WI38 (cell line): ENCODE measurements around the gene CKB.

ENCODE experiments used
- H3K4me3 ChIP-seq: 2 replicates; pipeline ENCODE4 v1.5.1; 2011; ENCODE audit warnings: low read depth, mild to moderate bottlenecking, control low read depth, low read length
- TF ChIP-seq, protein P1 (sequence below): IDR thresholded peaks from 2 replicates; pipeline ENCODE4 v1.5.1; 2012; ENCODE audit warnings: low read depth, mild to moderate bottlenecking, control low read depth, low read length

Gene CKB

GRCh38 chr14:103522649-103523574, at the start of gene CKB:
Gene CKB, minus strand, starts transcription at chr14:103522830. Its CDS starts 337 bp downstream, at chr14:103522493.
- peak within 1 kb of the TSS; percentile 53 for H3K4me3 ChIP-seq

GRCh38 chr14:103569408-103569807, 46.8 kb upstream of the CKB start:
- H3K4me3 ChIP-seq, result no peak overlapping the region

More at GRCh38 chr14:103522649-103523574, at the start of gene CKB:
- TF ChIP-seq, protein P1, sequence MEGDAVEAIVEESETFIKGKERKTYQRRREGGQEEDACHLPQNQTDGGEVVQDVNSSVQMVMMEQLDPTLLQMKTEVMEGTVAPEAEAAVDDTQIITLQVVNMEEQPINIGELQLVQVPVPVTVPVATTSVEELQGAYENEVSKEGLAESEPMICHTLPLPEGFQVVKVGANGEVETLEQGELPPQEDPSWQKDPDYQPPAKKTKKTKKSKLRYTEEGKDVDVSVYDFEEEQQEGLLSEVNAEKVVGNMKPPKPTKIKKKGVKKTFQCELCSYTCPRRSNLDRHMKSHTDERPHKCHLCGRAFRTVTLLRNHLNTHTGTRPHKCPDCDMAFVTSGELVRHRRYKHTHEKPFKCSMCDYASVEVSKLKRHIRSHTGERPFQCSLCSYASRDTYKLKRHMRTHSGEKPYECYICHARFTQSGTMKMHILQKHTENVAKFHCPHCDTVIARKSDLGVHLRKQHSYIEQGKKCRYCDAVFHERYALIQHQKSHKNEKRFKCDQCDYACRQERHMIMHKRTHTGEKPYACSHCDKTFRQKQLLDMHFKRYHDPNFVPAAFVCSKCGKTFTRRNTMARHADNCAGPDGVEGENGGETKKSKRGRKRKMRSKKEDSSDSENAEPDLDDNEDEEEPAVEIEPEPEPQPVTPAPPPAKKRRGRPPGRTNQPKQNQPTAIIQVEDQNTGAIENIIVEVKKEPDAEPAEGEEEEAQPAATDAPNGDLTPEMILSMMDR, result no peak

DNA sequence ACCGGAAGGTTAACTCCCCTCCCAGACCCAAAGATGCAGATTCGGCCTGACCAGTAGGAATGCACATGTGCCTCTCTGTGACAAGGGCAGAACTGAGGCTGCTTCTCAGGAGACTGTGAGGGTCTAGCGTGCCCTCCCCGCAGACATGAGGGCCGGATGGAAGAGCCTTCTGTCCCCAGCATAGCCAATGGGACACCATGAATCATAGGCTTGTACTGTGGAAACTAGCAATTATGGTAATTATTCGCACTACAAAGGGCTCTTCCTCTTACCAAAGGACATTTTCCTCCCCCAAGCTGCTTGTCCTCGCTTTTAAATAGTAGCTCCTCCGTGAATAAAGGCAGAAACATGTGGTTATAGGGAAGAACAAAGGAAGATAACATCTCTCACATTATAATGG, 46.3 kb upstream of the CKB start:
- no peak overlapping the region for H3K4me3 ChIP-seq
- TF ChIP-seq, protein P1, result no peak

More at GRCh38 chr14:103569408-103569807, 46.8 kb upstream of the CKB start:
- TF ChIP-seq, protein P1, result no peak

DNA sequence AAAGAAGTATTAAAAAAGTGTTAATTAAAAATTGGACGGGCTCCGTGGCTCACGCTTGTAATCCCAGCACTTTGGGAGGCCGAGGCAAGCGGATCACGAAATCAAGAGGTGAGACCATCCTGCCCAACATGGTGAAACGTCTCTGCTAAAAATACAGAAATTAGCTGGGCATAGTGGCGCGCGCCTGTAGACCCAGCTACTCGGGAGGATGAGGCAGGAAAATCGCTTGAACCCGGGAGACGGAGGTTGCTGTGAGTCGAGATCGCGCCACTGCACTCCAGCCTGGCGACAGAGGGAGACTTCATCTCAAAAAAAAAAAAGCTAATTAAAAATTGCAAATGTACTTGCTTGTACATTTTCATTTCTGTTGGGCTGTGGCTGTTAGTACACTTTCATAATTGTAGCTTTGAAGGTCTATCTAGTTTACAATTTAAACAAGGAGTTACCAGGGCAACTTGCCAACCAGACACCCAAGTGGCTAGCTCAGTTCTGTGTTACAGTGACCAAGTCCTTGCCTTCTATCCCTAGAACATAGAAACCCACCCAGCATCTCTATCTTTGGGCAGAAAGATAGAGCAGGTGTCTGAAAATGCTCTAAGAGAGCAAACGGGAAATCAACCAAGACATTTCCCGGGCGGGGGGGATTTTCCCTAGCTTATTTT, 41.3 kb upstream of the CKB start:
- peak overlapping the region; percentile 94 for H3K4me3 ChIP-seq
- TF ChIP-seq, protein P1, result no peak

- TF ChIP-seq, protein P1, result no peak
- peak overlapping the region; percentile 94 for H3K4me3 ChIP-seq
Measured at GRCh38 chr14:103563226-103563620, 40.6 kb upstream of the CKB start.

GRCh38 chr14:103562429-103563225, 40.0 kb upstream of the CKB start, which contains the start of the genes BAG5 and COA8:
Gene BAG5, minus strand, starts transcription at chr14:103562657. Its CDS starts 1,493 bp downstream, at chr14:103561164.
Gene COA8, plus strand, starts transcription at chr14:103562960. Its CDS starts 42 bp downstream, at chr14:103563002.
- peak within 1 kb of the TSS; percentile 94 for H3K4me3 ChIP-seq
- TF ChIP-seq, protein P1, result no peak
